ENCODE data around the gene ANKRD28.

DNA sequence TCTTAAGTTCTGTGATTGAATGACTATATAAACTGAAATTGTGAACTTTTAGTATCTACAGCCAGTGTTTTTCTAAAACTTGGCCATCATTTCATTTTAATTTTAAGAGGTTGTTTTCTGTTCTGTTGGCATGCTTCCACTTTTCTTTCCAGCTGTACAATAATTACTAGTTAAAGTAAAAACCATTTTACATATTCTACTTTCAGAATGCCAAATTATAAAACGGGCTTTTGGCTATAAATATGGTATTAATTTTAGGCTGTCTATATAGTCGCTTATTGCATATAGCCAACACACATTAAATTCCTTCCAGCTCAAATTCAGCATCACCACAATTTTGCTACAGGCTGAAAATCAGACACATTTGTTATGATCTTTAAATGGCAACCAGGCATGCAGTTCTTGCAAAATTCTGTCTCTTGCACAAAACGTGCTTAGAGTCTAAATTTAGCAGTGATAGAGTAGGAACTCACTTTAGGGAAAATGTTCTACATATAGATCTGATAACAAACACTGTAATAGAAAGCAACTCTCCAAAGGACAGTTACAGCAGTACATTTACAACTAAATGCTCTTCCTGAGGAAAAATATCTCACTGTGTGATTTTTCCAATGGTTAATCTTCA is 115.1 kb downstream of the ANKRD28 start:
- TF ChIP-seq CHD2 (IDR thresholded peaks at IDR 0.05; ENCODE audit: low read length) (no peak), PHF8 (conservative IDR thresholded peaks at IDR 0.05; ENCODE audit: low read depth, low read length) (no peak)
